Activated naive CD8-positive, alpha-beta T cell treated with anti-CD3 and anti-CD28 coated beads for 36 hours (primary cell): ENCODE data around the gene PSMB11. TPM values are rescaled to one million over a fixed set of nuclear protein-coding genes. Genes with fewer than 3 reads are reported as not detected.
"Not testable (repeated sequence)": the region's sequence is repeated elsewhere in the genome, so short reads cannot be mapped to it uniquely, and the experiment has no call there.

Source experiments
- DNase-seq: peaks from one replicate; pipeline ENCODE4 v3.0.0; 2021
- H3K27ac Mint-ChIP-seq: one replicate; pipeline ENCODE4 v1.8.0; 2022; ENCODE audit warnings: mild to moderate bottlenecking, moderate library complexity, mixed read lengths
- H3K27me3 Mint-ChIP-seq: one replicate; pipeline ENCODE4 v1.8.0; 2022; ENCODE audit warnings: mild to moderate bottlenecking, mixed read lengths
- H3K36me3 Mint-ChIP-seq: one replicate; pipeline ENCODE4 v1.8.0; 2021; ENCODE audit warnings: mild to moderate bottlenecking, mixed read lengths
- H3K4me1 Mint-ChIP-seq: one replicate; pipeline ENCODE4 v1.8.0; 2021; ENCODE audit warnings: mixed read lengths
- H3K4me3 Mint-ChIP-seq: one replicate; pipeline ENCODE4 v1.8.0; 2022; ENCODE audit warnings: mild to moderate bottlenecking, moderate library complexity, mixed read lengths
- H3K9me3 Mint-ChIP-seq: one replicate; pipeline ENCODE4 v1.8.0; 2022; ENCODE audit warnings: mixed read lengths
- total RNA-seq, 2 experiments: library from RNA; stranded (reverse); gene quantifications; one replicate each; pipeline ENCODE4 v1.2.3, GENCODE V29; 2021

The PSMB11 gene
- total RNA-seq, 2 experiments from 2014 or later: not detected

GRCh38 chr14:23006544-23007419 lies 35.2 kb upstream of the PSMB11 start:
- Mint-ChIP-seq H3K4me1 (peaks cover 35% of the 10 kb centered on the region), H3K4me3 (peak overlapping the region; percentile 96), H3K36me3 (peaks cover 5% of the 10 kb centered on the region), H3K27me3 (no peaks in the 10 kb centered on the region), H3K9me3 (no peaks in the 10 kb centered on the region), H3K27ac (peak overlapping the region; percentile 98)
- peak; percentile 99 for DNase-seq

- peaks cover 35% of the 10 kb centered on the region for H3K4me1 Mint-ChIP-seq
- no peaks in the 10 kb centered on the region for H3K27me3 Mint-ChIP-seq
- peaks cover 5% of the 10 kb centered on the region for H3K36me3 Mint-ChIP-seq
- H3K27ac Mint-ChIP-seq: peak overlapping the region; percentile 22
- H3K4me3 Mint-ChIP-seq: peak overlapping the region; percentile 88
- no peak for DNase-seq
- no peaks in the 10 kb centered on the region for H3K9me3 Mint-ChIP-seq
Observed at GRCh38 chr14:23008831-23009230, 33.2 kb upstream of the PSMB11 start.

GRCh38 chr14:23009483-23009938 lies 32.5 kb upstream of the PSMB11 start:
- no peak for DNase-seq
- Mint-ChIP-seq H3K4me1 (peaks cover 35% of the 10 kb centered on the region), H3K36me3 (peaks cover 5% of the 10 kb centered on the region)

GRCh38 chr14:23009939-23010726 lies 31.9 kb upstream of the PSMB11 start, which contains the start of gene C14orf93:
TSS of gene C14orf93 (minus strand) at chr14:23010143. CDS start at chr14:22999023, 11,120 bp downstream.
- peak within 1 kb of the TSS; percentile 92 for H3K27ac Mint-ChIP-seq

More at GRCh38 chr14:23009483-23009938, 32.5 kb upstream of the PSMB11 start:
- H3K9me3 Mint-ChIP-seq: no peaks in the 10 kb centered on the region
- no peaks in the 10 kb centered on the region for H3K27me3 Mint-ChIP-seq
- peak overlapping the region; percentile 88 for H3K4me3 Mint-ChIP-seq
- peak overlapping the region; percentile 91 for H3K27ac Mint-ChIP-seq

GRCh38 chr14:23013054-23013748 lies 28.8 kb upstream of the PSMB11 start:
- Mint-ChIP-seq H3K4me1 (peaks cover 18% of the 10 kb centered on the region), H3K27ac (no peak overlapping the region), H3K36me3 (peaks cover 4% of the 10 kb centered on the region), H3K27me3 (no peaks in the 10 kb centered on the region), H3K4me3 (no peak overlapping the region), H3K9me3 (no peaks in the 10 kb centered on the region)
- no peak for DNase-seq

More at GRCh38 chr14:23009939-23010726, 31.9 kb upstream of the PSMB11 start, which contains the start of gene C14orf93:
- no peaks in the 10 kb centered on the region for H3K9me3 Mint-ChIP-seq
- H3K27me3 Mint-ChIP-seq: no peaks in the 10 kb centered on the region
- H3K4me3 Mint-ChIP-seq: peak within 1 kb of the TSS; percentile 88
- DNase-seq: peak; percentile 88
- peaks cover 5% of the 10 kb centered on the region for H3K36me3 Mint-ChIP-seq
- peaks cover 35% of the 10 kb centered on the region for H3K4me1 Mint-ChIP-seq

GRCh38 chr14:23013749-23014054 lies 28.3 kb upstream of the PSMB11 start:
- H3K4me3 Mint-ChIP-seq, DNase-seq, H3K36me3 Mint-ChIP-seq, H3K9me3 Mint-ChIP-seq, H3K27me3 Mint-ChIP-seq, H3K27ac Mint-ChIP-seq: not testable (repeated sequence)
- H3K4me1 Mint-ChIP-seq: peaks cover 13% of the 10 kb centered on the region

GRCh38 chr14:23015618-23016017 lies 26.4 kb upstream of the PSMB11 start:
- Mint-ChIP-seq H3K4me3 (no peak overlapping the region), H3K9me3 (no peaks in the 10 kb centered on the region), H3K36me3 (no peaks in the 10 kb centered on the region), H3K27me3 (no peaks in the 10 kb centered on the region), H3K4me1 (peaks cover under 1% of the 10 kb centered on the region), H3K27ac (no peak overlapping the region)
- DNase-seq: no peak

- H3K9me3 Mint-ChIP-seq: no peaks in the 10 kb centered on the region
- no peak for DNase-seq
- no peaks in the 10 kb centered on the region for H3K36me3 Mint-ChIP-seq
- peaks cover 1% of the 10 kb centered on the region for H3K4me1 Mint-ChIP-seq
- H3K27me3 Mint-ChIP-seq: no peaks in the 10 kb centered on the region
- H3K4me3 Mint-ChIP-seq: no peak overlapping the region
- H3K27ac Mint-ChIP-seq: no peak overlapping the region
Observed at GRCh38 chr14:23017091-23017490, 24.9 kb upstream of the PSMB11 start.

- Mint-ChIP-seq H3K9me3 (no peaks in the 10 kb centered on the region), H3K36me3 (peaks cover 4% of the 10 kb centered on the region), H3K27ac (no peak overlapping the region), H3K4me3 (no peak overlapping the region), H3K4me1 (peaks cover 6% of the 10 kb centered on the region), H3K27me3 (no peaks in the 10 kb centered on the region)
- no peak for DNase-seq
Observed at GRCh38 chr14:23018107-23018506, 23.9 kb upstream of the PSMB11 start.

- no peak overlapping the region for H3K4me3 Mint-ChIP-seq
- H3K36me3 Mint-ChIP-seq: peaks cover 20% of the 10 kb centered on the region
- H3K4me1 Mint-ChIP-seq: peaks cover 26% of the 10 kb centered on the region
- H3K9me3 Mint-ChIP-seq: no peaks in the 10 kb centered on the region
- no peak for DNase-seq
- H3K27ac Mint-ChIP-seq: no peak overlapping the region
- H3K27me3 Mint-ChIP-seq: no peaks in the 10 kb centered on the region
Observed at GRCh38 chr14:23020143-23021128, 21.6 kb upstream of the PSMB11 start.

GRCh38 chr14:23021434-23021833 lies 20.6 kb upstream of the PSMB11 start:
- DNase-seq: no peak
- no peak overlapping the region for H3K4me3 Mint-ChIP-seq
- no peaks in the 10 kb centered on the region for H3K9me3 Mint-ChIP-seq
- no peaks in the 10 kb centered on the region for H3K27me3 Mint-ChIP-seq
- peaks cover 35% of the 10 kb centered on the region for H3K4me1 Mint-ChIP-seq
- H3K27ac Mint-ChIP-seq: peak overlapping the region; percentile 64
- peaks cover 28% of the 10 kb centered on the region for H3K36me3 Mint-ChIP-seq

- Mint-ChIP-seq H3K4me3 (no peak overlapping the region), H3K27ac (no peak overlapping the region)
Observed at GRCh38 chr14:23021889-23022442, 20.0 kb upstream of the PSMB11 start.

GRCh38 chr14:23023022-23023794 lies 18.8 kb upstream of the PSMB11 start:
- Mint-ChIP-seq H3K4me3 (no peak overlapping the region), H3K4me1 (peaks cover 40% of the 10 kb centered on the region), H3K27ac (peak overlapping the region; percentile 26), H3K27me3 (no peaks in the 10 kb centered on the region), H3K9me3 (no peaks in the 10 kb centered on the region), H3K36me3 (peaks cover 33% of the 10 kb centered on the region)
- DNase-seq: no peak

More at GRCh38 chr14:23021889-23022442, 20.0 kb upstream of the PSMB11 start:
- Mint-ChIP-seq H3K36me3 (peaks cover 28% of the 10 kb centered on the region), H3K4me1 (peaks cover 35% of the 10 kb centered on the region), H3K27me3 (no peaks in the 10 kb centered on the region), H3K9me3 (no peaks in the 10 kb centered on the region)
- no peak for DNase-seq
